Ascending aorta (tissue), 2 donors: ENCODE data around the gene PTPN13. TPM values are rescaled to one million over a fixed set of nuclear protein-coding genes. Genes with fewer than 3 reads are reported as not detected.
A peak's percentile ranks its signal among the peaks of the same experiment; 100 is the strongest.

ENCODE experiments used
- DNase-seq, 2 donors: peaks; one replicate each; pipeline ENCODE4 v3.0.0-alpha.2; 2019; ENCODE audit warnings: low spot score in 2 of 2
- H3K27ac ChIP-seq, 2 donors: fragments of 200-600 bp; sonication (generic); one replicate each; pipeline ENCODE4 v1.5.1; 2016 to 2017; ENCODE audit warnings: mild to moderate bottlenecking in 1 of 2
- H3K27me3 ChIP-seq: fragments of 200-600 bp; sonication (generic); one replicate; pipeline ENCODE4 v1.5.1; 2017
- H3K36me3 ChIP-seq, 2 donors: fragments of 200-600 bp; sonication (generic); one replicate each; pipeline ENCODE4 v1.5.1; 2016
- H3K4me1 ChIP-seq, 2 donors: fragments of 200-600 bp; sonication (generic); one replicate each; pipeline ENCODE4 v1.5.1; 2016 to 2017; ENCODE audit warnings: mild to moderate bottlenecking in 1 of 2
- H3K4me3 ChIP-seq, 2 donors: fragments of 200-600 bp; sonication (generic); one replicate each; pipeline ENCODE4 v1.5.1; 2016 to 2017; ENCODE audit warnings: mild to moderate bottlenecking in 1 of 2
- H3K9me3 ChIP-seq, 2 donors: fragments of 200-600 bp; sonication (generic); one replicate each; pipeline ENCODE4 v1.5.1; 2016
- intact Hi-C: fragments of 100-400 bp; cut with DNase I; formaldehyde crosslinking; loops from one replicate; pipeline ENCODE4 v1.15.1; 2023
- total RNA-seq: library from RNA; depleted of rRNA; stranded (reverse); fragments of >200 nt; gene quantifications from one replicate; pipeline ENCODE4 v1.1.0, GENCODE V29; 2016
- TF ChIP-seq, protein P1 (sequence below), 3 experiments: fragments of 200-600 bp in 2 of 3; fragments of 450-650 bp in 1 of 3; sonication (generic) in 2 of 3; IDR thresholded peaks; one replicate each; pipeline ENCODE4 v1.5.1; 2016 to 2019; ENCODE audit warnings: antibody characterized with exemption in 3 of 3, mild to moderate bottlenecking in 1 of 3, moderate library complexity in 1 of 3

Gene PTPN13
- total RNA-seq, 1 donor from 2014 or later: 20.8 TPM

DNA sequence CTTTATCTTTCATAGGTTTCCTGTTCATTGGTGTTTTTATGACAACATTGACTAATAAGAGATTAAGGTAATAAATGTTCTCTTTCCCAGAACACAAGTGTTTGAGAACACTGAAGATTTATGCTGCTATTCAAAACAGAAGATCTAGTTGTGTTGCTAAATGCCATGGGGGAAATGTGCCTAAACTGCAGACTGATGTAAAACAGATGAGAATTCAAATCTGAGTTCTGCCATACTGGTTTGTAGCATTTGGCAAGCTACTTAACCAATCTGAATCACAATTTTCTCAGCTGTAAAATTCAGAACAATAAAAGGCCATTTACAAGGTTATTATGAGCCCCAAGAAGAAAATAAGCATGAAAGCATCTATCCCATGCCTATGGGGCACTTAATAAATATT lies 252.8 kb downstream of the PTPN13 start:
- H3K27me3 ChIP-seq: no peaks in the 10 kb centered on the region
- TF ChIP-seq, protein P1, sequence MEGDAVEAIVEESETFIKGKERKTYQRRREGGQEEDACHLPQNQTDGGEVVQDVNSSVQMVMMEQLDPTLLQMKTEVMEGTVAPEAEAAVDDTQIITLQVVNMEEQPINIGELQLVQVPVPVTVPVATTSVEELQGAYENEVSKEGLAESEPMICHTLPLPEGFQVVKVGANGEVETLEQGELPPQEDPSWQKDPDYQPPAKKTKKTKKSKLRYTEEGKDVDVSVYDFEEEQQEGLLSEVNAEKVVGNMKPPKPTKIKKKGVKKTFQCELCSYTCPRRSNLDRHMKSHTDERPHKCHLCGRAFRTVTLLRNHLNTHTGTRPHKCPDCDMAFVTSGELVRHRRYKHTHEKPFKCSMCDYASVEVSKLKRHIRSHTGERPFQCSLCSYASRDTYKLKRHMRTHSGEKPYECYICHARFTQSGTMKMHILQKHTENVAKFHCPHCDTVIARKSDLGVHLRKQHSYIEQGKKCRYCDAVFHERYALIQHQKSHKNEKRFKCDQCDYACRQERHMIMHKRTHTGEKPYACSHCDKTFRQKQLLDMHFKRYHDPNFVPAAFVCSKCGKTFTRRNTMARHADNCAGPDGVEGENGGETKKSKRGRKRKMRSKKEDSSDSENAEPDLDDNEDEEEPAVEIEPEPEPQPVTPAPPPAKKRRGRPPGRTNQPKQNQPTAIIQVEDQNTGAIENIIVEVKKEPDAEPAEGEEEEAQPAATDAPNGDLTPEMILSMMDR (IDR thresholded peaks at IDR 0.05): no peak
- no peak overlapping the region for H3K4me3 ChIP-seq
- intact Hi-C loops: no loop called here
- H3K9me3 ChIP-seq: no peaks in the 10 kb centered on the region
- no peak for DNase-seq
- no peak overlapping the region for H3K27ac ChIP-seq
- no peaks in the 10 kb centered on the region for H3K36me3 ChIP-seq
- H3K4me1 ChIP-seq: no peaks in the 10 kb centered on the region

DNA sequence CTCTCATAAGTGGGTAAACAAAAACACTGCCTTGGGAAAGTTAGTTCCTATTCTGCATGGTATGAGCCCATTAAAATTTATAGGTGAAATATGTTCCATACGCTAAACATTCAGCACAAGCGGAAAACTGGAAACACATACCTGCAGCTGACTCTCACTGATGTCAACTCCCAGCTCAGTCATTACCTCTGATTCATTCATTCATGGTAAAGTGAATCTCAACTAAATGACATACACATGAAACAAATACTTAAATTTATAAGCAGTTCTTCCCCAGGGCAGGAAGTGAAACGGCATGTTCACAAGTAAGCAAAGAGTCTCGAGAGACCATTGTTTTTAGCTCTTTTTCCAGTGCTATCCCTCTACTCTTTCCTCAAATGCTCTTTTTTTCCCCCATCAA lies 253.5 kb downstream of the PTPN13 start:
- Histone ChIP-seq H3K36me3 (no peaks in the 10 kb centered on the region), H3K9me3 (no peaks in the 10 kb centered on the region), H3K4me1 (no peaks in the 10 kb centered on the region), H3K4me3 (no peak overlapping the region), H3K27ac (no peak overlapping the region), H3K27me3 (no peaks in the 10 kb centered on the region)
- TF ChIP-seq, protein P1 (IDR thresholded peaks at IDR 0.05): no peak
- intact Hi-C loops: no loop called here
- DNase-seq: no peak

DNA sequence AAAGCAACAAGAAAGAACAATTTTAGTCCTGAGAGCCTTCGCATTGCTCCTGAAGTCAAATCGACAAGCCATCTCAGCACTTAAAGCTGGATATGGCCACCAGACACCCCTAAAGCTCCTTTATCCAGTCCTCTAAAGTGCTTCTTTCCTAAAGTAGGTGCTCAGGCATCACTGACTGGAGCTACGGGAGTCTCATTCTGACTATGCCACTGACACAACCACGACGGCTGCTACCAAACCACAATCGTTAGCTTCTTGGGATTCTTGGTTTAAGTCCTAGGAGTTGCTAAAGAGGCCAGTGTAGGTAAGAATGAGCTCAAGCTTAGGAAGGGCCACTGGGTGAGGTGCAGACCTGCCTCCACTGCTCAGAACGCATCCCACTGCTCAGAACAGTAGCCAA lies 254.0 kb downstream of the PTPN13 start:
- DNase-seq: no peak
- intact Hi-C loops: no loop called here
- no peaks in the 10 kb centered on the region for H3K4me1 ChIP-seq
- H3K27me3 ChIP-seq: no peaks in the 10 kb centered on the region
- TF ChIP-seq, protein P1 (IDR thresholded peaks at IDR 0.05): no peak
- peak overlapping the region in 1 of 2 donors; percentile 29 for H3K27ac ChIP-seq
- H3K36me3 ChIP-seq: no peaks in the 10 kb centered on the region
- H3K4me3 ChIP-seq: no peak overlapping the region
- no peaks in the 10 kb centered on the region for H3K9me3 ChIP-seq

DNA sequence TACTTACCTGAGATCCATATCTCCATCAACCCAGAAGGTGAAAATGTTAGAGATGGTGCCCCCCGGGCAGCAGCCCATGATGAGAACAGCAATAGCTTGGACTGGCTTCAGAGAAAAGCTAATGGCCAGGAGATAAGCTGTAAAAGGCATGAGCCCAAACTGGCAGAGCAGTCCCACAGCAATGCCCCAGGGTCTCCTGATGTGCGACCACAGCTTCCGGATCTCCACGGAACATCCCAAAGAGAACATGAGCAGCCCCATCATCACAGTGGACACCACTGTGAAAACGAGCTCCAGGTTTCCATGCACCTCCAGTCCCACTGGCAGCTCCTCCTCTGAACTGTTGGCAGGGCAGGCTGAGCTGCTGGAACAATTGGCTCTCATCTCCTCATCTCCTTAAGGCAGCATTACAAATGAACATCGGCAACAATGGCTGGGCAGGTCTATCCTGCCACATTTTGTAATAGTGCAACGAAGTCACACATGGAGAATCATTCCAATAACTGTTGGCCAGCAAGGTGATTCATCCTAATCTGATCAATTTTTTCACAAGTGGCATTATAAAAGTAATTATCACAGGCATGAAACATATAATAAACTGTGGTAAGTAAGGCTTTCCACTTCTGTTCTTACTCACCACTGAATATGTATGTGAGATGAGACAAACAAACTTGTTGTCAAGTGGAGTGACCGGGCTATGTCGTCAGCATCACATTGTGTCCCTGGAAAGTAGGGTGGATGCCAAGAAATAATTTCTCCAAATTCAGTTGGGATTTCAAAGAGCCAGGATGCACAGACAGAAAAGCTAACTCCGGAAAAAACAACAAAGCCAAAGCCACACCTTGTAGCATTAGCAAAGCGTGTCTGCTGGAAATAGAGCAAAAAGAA lies 254.9 kb downstream of the PTPN13 start, which contains the start of gene SLC10A6:
SLC10A6 (minus strand) TSS at position 653 of the 888 bp plus-strand sequence; CDS start at position 384, 269 bp downstream.
- Histone ChIP-seq H3K4me3 (no peak within 1 kb of the TSS), H3K9me3 (no peaks in the 10 kb centered on the region), H3K27ac (peak within 1 kb of the TSS in 1 of 2 donors; percentile 29), H3K36me3 (no peaks in the 10 kb centered on the region), H3K4me1 (no peaks in the 10 kb centered on the region), H3K27me3 (no peaks in the 10 kb centered on the region)
- DNase-seq: no peak
- intact Hi-C loops: no loop called here
- TF ChIP-seq, protein P1 (IDR thresholded peaks at IDR 0.05): no peak

DNA sequence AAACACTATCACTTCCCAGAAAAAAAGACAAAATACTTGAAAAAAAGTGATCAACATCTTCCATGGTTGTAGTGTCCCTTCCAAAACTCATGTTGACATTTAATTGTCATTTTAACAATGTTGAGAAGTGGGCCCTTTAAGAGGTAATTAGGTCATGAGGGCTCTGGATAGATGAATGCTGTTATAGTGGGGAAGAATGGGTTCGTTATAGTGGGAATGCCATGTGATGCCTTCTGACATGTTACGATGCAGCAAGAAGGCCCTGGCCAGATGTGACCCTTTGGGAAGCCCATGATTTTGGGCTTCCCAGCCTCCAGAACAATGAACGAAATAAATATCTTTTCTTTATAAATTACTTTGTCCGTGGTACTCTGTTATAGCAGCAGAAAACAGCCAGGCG lies 259.1 kb downstream of the PTPN13 start:
- Histone ChIP-seq H3K36me3 (no peaks in the 10 kb centered on the region), H3K4me1 (no peaks in the 10 kb centered on the region), H3K27ac (no peak overlapping the region), H3K9me3 (no peaks in the 10 kb centered on the region), H3K4me3 (no peak overlapping the region), H3K27me3 (no peaks in the 10 kb centered on the region)
- no peak for DNase-seq
- intact Hi-C loops: no loop called here
- TF ChIP-seq, protein P1 (IDR thresholded peaks at IDR 0.05): no peak
